Measurements from ENCODE around the gene N4BP3. TPM values are rescaled to one million over a fixed set of nuclear protein-coding genes. Genes with fewer than 3 reads are reported as not detected.
A peak's percentile ranks its signal among the peaks of the same experiment; 100 is the strongest.

N4BP3 gene
- total RNA-seq, 2 experiments from 2014 or later: 5.3 to 5.4 TPM

DNA sequence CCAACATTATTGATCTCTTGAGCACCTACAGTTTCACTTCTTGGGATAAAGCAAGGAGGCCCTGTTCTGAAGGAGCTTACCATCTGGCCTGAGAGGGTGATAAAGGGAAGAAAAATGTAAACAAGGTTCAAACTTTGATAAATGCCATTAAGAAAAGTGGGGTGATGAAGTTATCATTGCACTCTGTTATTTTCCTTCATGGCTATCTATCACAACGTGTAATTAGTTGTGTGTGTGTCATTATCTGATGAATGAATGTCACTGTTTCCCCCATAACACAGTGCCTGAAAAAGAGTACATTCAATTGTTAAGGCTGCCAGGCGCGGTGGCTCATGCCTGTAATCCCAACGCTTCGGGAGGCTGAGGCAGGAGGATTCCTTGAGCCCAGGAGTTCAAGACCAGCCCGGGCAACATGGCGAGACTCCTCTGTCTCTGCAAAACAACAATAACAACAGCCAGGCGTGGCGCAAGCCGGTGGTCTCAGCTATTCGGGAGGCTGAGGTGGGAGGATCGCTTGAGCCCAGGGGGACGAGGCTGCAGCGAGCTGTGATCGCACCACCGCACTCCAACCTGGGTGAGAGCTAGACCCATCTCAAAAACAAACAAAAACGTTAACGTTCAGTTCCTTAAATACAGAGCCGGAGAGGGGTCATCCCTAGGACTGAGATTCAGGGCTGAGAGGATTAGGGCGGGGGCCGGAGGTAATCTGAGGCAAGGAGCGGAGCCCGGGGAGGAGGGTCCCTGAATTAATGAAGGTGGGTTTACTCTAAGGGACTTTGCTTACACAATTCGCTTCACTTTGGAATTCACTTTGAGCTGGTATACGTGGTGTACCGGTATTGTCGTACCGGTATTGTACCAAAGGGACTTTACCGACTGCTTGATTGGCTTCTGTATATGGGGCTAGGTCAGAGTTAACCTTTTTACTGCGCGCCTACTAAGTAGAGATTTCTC is 39.4 kb downstream of the N4BP3 start:
- ATAC-seq (ENCODE audit: low read depth): no peak
- H3K4me3 Mint-ChIP-seq: peak overlapping the region; percentile 96
- peak overlapping the region; percentile 91 for H3K27ac Mint-ChIP-seq
- no peaks in the 10 kb centered on the region for H3K9me3 Mint-ChIP-seq
- no peak for DNase-seq
- no peaks in the 10 kb centered on the region for H3K27me3 Mint-ChIP-seq
- POLR2A ChIA-PET: interaction anchor here (0.6 to 1.6 kb wide), 8 partner anchors 9 to 651 kb away, joined by 3 to 12 read pairs (median 4); partner anchors contain the start of genes HNRNPAB and RMND5B
- H3K36me3 Mint-ChIP-seq: peaks cover 19% of the 10 kb centered on the region
- peaks cover 41% of the 10 kb centered on the region for H3K4me1 Mint-ChIP-seq

DNA sequence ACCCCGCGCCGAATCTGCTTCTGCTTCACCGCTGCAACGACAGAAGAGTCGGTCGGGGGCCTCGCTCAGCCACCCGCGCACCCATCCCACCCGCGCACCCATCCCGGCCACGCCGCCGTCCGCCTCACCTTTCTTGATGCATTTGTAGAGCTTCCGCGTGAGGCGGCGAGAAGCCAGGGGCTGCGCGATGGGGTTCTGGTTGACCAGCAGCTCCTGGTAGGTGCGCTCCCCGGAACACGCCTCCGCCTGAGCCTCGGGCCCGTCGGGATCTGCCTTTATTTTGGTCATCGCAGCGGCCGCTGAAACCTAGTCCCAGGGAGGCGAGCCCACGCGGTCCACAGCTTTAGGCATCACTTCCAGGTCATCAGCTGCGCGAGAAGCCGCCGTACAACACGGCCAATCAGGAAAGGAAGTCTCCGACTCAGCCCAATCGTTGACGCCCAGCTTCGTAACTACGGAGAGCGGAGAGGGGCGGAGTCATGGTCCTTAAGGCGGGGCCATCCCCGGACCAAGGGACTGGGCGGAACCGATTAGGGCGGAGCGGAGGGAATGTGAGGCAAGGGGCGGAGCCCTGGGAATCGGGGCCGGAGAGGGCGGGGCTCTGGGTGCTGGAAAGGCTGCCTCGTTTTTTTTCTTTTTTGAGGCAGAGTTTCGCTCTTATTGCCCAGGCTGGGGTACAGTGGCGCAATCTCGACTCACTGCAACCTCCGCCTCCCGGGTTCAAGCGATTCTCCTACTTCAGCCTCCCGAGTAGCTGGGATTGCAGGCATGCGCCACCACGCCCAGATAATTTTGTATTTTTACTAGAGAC is 40.4 kb downstream of the N4BP3 start, which contains the start of gene NHP2:
TSS of gene NHP2 (minus strand) at position 356 of the 811 bp plus-strand sequence. CDS start at position 288, 68 bp downstream.
- Mint-ChIP-seq H3K4me3 (peak within 1 kb of the TSS; percentile 96), H3K27me3 (no peaks in the 10 kb centered on the region), H3K9me3 (no peaks in the 10 kb centered on the region), H3K4me1 (peaks cover 37% of the 10 kb centered on the region), H3K36me3 (peaks cover 13% of the 10 kb centered on the region), H3K27ac (peak within 1 kb of the TSS; percentile 91)
- ATAC-seq (ENCODE audit: low read depth): peak; percentile 94
- DNase-seq: peak; percentile 98
- POLR2A ChIA-PET: interaction anchor here (0.8 to 1.6 kb wide), 7 partner anchors 10 to 652 kb away, joined by 3 to 12 read pairs (median 4); partner anchors contain the start of genes HNRNPAB and RMND5B

DNA sequence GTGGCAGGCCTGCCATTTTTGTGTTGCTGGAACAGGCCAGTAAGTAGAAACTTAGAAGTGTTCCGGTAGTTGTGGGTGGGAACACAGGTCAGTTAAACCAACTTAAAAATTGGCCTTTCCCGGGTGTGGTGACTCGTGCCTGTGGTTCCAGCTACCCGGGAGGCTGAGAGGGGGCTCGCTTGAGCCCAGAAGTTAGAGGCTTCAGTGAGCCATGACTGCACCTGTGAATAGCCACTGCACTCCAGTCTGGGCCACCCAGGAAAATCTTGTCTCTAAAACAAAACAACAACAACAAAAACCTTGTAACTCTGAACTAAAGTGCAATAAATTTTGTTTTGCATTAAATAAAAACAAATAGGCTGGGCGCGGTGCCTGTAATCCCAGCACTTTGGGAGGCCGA is 41.7 kb downstream of the N4BP3 start:
- H3K4me1 Mint-ChIP-seq: peaks cover 24% of the 10 kb centered on the region
- no peaks in the 10 kb centered on the region for H3K27me3 Mint-ChIP-seq
- no peak overlapping the region for H3K27ac Mint-ChIP-seq
- DNase-seq (no peak), ATAC-seq (ENCODE audit: low read depth) (no peak)
- POLR2A ChIA-PET: no interaction called here
- no peaks in the 10 kb centered on the region for H3K9me3 Mint-ChIP-seq
- H3K4me3 Mint-ChIP-seq: no peak overlapping the region
- peaks cover 13% of the 10 kb centered on the region for H3K36me3 Mint-ChIP-seq

DNA sequence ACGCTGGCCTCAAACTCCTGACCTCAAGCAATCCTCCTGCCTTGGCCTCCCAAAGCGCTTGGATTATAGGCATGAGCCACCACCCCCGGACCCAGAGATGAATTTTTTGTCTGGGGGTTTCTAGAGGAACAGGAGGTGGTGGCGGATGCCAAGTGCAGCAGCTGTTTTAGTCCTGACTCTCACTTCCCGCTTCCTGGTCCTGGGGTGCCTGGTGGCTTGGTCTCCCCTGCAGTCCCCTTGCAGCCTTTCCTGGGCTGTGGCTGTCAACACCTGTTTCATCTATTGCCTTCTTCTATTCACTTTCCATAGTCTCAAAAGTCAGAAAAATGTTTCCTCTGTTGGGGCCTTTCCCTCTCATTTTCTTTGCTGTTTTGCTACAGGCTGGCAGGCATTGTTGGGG is 46.8 kb downstream of the N4BP3 start:
- Mint-ChIP-seq H3K27me3 (peaks cover 30% of the 10 kb centered on the region), H3K27ac (no peak overlapping the region), H3K4me1 (peaks cover 5% of the 10 kb centered on the region), H3K4me3 (no peak overlapping the region), H3K9me3 (no peaks in the 10 kb centered on the region), H3K36me3 (no peaks in the 10 kb centered on the region)
- DNase-seq: no peak
- ATAC-seq (ENCODE audit: low read depth): no peak
- POLR2A ChIA-PET: no interaction called here

DNA sequence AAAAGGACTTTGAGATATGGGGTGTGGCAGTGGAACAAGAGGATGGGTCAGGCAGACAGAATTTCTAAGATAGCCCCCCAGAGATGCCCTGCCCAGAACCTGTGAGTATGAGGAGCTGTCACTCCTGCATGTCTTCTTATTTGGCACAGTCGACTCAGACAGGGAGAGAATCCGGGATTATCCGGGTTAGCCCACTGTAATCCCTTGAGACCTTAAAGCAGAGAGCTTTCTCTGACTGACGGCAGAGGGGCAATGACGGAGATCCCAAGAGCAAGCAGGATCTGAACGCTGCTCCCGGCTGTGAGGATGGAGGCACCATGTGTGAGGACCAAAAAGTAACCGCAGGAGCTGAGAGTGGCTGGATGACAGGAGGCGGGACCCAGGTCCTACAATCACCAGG is 49.1 kb downstream of the N4BP3 start:
- ATAC-seq (ENCODE audit: low read depth): no peak
- Mint-ChIP-seq H3K27ac (no peak overlapping the region), H3K36me3 (no peaks in the 10 kb centered on the region), H3K4me3 (no peak overlapping the region), H3K27me3 (peaks cover 36% of the 10 kb centered on the region), H3K4me1 (peaks cover 5% of the 10 kb centered on the region), H3K9me3 (no peaks in the 10 kb centered on the region)
- DNase-seq: no peak
- POLR2A ChIA-PET: no interaction called here

DNA sequence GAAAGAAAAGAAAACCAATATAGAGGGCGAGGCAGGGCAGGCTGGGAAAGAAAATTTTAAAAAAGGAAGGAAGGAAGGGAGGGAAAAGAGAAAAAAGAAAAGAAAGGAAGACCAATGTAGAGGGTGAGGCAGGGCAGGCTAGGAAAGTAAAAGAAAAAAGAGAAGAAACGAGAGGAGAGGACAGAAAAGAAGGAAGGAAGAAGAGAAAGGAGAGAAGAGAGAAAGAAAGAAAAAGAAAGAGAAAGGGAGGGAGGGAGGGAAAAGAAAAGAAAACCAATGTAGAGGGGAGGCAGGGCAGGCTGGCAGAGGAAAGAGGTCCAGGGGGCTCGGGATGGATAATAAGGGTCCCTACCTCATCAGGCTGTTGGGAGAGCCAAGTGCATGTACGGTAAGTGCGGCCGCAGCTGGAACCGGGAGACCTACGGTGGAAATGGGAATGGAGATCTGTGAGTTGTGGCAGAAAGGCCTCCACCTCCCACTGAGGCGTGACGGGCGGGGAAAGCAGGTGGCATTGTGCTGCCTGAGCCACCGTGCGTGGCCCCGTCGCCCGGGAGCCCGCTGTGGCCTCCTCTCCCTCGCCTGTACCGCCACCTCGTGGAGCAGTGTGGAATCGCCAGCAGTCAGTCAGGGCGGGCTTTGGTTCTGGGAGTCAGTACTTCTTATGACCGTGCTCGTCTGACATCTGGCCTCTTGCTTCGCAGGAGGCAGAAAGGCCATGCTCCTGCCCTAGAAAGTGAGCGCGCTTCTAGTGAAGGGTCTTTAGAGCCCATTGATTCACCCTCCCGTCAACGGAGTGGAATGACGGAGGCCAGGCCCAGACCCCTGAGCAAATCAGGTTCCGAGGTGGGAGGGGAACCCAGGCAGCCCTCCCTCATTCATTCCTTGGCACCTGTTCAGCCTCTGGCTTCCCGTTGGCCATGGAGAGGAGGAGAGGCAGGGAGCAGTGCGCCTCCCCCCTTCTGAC is 50.7 kb downstream of the N4BP3 start:
- peaks cover 5% of the 10 kb centered on the region for H3K4me1 Mint-ChIP-seq
- H3K4me3 Mint-ChIP-seq: peak overlapping the region; percentile 41
- H3K9me3 Mint-ChIP-seq: no peaks in the 10 kb centered on the region
- peaks cover 41% of the 10 kb centered on the region for H3K27me3 Mint-ChIP-seq
- ATAC-seq (ENCODE audit: low read depth) (peak; percentile 99), DNase-seq (peak; percentile 97)
- no peaks in the 10 kb centered on the region for H3K36me3 Mint-ChIP-seq
- POLR2A ChIA-PET: no interaction called here
- H3K27ac Mint-ChIP-seq: no peak overlapping the region

DNA sequence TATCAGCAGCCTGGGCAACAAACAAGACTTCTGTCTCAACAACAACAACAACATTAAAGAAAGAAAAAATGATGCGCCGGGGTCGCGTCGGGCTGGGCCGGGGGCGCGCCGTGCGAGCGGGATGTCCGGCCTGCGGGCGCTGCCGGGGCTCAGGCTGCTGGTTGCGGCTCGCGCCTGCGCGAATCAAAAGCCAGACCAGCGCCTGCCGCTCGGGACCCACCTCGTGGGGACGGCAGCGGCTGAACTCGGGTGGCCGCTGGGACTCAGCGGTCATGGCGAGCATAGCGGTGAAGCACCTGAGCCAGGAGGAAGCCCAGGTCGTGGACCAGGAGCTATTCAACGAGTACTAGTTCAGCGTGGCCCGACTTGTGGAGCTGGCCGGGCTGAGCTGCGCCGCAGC is 52.2 kb downstream of the N4BP3 start:
- Mint-ChIP-seq H3K4me3 (no peak overlapping the region), H3K4me1 (peaks cover 5% of the 10 kb centered on the region), H3K9me3 (no peaks in the 10 kb centered on the region), H3K36me3 (no peaks in the 10 kb centered on the region), H3K27me3 (peaks cover 39% of the 10 kb centered on the region), H3K27ac (no peak overlapping the region)
- POLR2A ChIA-PET: no interaction called here
- no peak for ATAC-seq (ENCODE audit: low read depth)
- no peak for DNase-seq

DNA sequence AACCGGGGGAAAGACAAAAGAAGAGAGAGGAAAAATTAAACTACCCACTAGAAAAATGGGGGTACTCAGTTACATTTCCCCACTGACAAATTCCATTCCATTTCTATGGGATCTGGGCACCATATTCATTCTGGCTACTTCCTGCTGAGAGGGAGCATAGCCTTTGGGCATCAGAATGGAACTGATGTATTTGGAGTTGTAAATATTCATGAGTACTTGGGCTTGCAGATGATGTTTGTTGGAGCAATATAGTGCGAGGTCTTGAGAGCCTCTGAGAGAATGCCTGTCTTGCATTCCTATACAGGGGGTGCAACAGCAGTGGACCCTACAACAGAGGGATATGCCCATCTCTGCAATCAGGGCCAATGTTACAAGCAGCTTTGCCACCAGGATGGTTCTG is 57.1 kb downstream of the N4BP3 start:
- POLR2A ChIA-PET: no interaction called here
- H3K27me3 Mint-ChIP-seq: peaks cover 11% of the 10 kb centered on the region
- no peaks in the 10 kb centered on the region for H3K9me3 Mint-ChIP-seq
- no peaks in the 10 kb centered on the region for H3K4me1 Mint-ChIP-seq
- ATAC-seq (ENCODE audit: low read depth) (no peak), DNase-seq (no peak)
- H3K4me3 Mint-ChIP-seq: no peak overlapping the region
- H3K27ac Mint-ChIP-seq: no peak overlapping the region
- H3K36me3 Mint-ChIP-seq: no peaks in the 10 kb centered on the region

DNA sequence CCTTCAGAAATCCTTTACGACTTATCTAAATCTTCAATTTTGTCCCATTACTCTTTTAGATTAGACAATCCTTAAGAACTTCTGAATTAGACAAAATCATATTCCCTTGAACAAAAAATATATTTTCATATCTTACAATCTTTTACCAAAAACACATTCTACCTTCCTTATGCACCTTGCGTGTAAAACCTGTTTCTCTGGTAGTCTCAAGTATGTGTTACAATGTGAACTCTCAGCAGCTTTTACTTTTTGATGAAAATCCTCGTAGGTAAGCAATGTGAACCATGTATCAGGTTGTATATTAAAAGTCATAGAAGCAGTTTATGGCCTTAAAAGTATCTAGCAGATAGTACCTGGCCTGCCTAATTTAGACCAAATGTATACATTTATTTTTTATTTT is 61.1 kb downstream of the N4BP3 start:
- Mint-ChIP-seq H3K27me3 (peaks cover 4% of the 10 kb centered on the region), H3K9me3 (no peaks in the 10 kb centered on the region), H3K36me3 (no peaks in the 10 kb centered on the region), H3K4me1 (no peaks in the 10 kb centered on the region), H3K4me3 (no peak overlapping the region), H3K27ac (no peak overlapping the region)
- POLR2A ChIA-PET: no interaction called here
- DNase-seq: no peak
- no peak for ATAC-seq (ENCODE audit: low read depth)

Other genes starting within 250 kb of the N4BP3 start
- not detected for gene PROP1, start 117.3 kb upstream of the N4BP3 start, total RNA-seq
- 10 to 100 TPM; 11.4 to 12.5 TPM for gene RMND5B, start 17.5 kb downstream of the N4BP3 start, total RNA-seq
- gene NHP2, start 40.4 kb downstream of the N4BP3 start, total RNA-seq: 100 to 1,000 TPM; 113 to 124 TPM
- gene GMCL2, start 73.8 kb downstream of the N4BP3 start, total RNA-seq: not detected
- 100 to 1,000 TPM; 183 to 198 TPM for gene HNRNPAB, start 91.0 kb downstream of the N4BP3 start, total RNA-seq
- 100 to 1,000 TPM; 158 to 165 TPM for gene PHYKPL, start 119.3 kb downstream of the N4BP3 start, total RNA-seq

Measured in activated naive CD8-positive, alpha-beta T cell treated with anti-CD3 and anti-CD28 coated beads, Interleukin-2, amount 10 ng/mL, durations not matched to agents 7 days and 5 days (primary cell).